Left kidney (tissue), 2 donors: ENCODE results near the gene CLTB. TPM values are rescaled to one million over a fixed set of nuclear protein-coding genes. Genes with fewer than 3 reads are reported as not detected.

Source experiments
- DNase-seq: peaks from one replicate; pipeline ENCODE4 v3.0.0-alpha.2; 2013
- polyA plus RNA-seq: library from polyadenylated mRNA; unstranded; fragments of 120-200 nt; gene quantifications from one replicate; pipeline ENCODE4 v1.2.1, GENCODE V29; 2013; ENCODE audit not compliant: insufficient read length

CLTB gene
- polyA plus RNA-seq, 1 donor = 45.0 TPM

DNA sequence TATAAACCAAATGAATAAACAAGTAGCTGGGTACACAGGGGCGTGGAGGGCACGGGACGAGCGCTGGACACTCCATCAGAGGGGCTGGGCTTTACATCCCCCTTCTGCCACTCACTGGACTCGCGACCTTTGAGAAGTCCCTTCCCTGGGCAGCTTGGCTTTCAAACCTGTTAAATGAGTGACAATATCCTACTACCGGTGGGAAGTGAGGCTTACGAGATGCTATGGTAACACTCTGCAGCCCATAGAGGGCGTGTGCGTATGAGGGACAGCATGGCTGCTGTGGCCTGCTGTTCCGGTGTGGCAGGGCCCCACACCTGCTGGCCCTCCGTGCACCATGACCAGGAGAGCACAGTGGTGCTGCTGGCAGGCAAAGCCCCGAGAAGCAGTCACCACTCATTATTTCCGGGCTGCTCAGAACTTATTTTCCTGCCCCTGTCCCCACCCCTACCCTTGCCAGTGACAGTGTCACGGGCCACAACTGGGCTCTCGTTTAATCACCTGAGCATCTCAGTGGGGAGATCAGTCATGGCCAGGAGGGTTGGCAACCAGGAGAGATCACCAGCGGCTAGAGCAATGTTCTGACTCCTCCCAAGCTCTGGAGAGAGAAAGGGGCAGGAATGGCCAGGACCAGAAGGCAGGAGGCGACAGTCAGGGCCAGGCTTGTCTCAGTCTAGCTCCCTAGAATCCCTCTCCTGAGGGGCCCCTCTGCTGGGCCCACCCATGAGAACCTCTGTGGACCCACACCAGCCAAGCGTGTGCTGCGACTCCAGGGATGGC is 10.5 kb downstream of the CLTB start:
- no peak for DNase-seq

DNA sequence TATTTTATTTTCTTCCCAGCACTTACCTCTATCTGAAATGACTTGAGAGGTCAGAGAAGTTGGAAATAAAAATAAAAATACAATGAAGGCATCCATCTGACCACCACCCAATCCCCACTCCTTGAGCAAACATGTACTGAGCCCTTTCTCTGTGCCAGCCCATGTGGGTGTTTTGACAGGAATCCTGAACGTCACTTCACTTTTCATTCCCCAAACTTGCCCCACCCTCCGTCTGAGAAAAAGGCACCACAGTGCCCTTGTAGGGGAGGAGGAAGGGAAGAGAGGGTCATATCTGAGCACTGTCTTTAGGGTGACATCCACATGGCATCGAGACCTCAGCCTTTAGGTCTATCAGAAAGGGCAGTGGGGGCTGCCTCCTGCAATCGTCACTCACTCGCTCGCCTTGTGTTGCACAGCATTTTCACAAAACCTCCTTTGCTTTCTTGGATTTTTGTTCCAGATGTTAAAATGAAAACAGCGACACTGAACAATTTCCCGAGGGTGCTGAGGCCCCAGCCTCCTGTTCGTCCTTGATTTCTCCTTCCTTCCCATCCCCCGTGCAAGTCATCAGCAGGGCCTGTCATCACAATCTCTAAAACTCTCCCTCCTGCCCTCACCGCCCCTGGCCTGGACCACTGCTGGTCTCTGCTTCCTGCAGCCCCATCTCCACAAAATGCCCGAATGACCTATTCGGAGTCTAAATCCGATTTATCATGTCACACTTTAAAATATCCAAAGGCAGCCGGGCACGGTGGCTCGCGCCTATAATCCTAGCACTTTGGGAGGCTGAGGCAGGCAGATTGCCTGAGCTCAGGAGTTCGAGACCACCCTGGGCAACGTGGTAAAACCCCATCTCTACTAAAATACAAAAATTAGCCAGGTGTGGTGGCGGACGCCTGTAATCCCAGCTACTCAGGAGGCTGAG is 14.8 kb downstream of the CLTB start:
- no peak for DNase-seq

DNA sequence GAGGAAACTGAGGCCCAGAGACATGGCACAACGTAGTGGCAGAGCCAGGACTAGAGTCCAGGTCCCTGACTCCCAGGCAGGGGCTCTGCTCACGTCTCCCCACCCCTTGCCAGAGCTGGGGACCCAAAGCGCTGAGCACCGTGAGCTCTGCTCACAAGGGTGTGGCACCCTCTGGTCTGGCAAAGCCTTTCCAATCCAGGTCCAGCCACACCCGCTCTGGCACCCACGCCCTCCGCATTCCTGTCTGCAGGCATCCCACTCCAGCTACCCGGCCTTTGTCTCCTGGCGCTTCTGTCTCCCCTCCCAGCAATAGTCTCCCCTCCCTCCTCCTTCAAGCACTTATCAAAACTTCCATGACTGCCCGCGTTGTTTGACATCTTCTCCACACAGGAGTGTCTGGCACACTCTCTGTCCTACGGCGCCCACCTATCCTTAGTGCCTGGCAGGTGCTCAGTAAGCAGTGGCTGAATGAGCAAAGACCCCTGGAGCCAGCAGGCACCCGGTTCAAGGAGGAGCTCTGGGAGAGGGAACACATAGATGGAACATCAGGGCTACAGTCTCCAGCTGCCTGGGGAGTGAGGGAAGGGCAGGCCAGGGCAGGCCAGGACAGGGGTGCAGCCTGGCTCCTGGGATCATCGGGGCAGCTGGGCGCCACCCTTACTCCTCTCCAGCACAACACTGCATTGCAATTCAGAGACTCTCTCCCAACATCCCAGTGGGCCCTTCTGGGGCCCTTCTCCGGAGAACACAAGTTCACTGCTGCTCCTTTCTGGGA is 15.8 kb downstream of the CLTB start:
- no peak for DNase-seq

DNA sequence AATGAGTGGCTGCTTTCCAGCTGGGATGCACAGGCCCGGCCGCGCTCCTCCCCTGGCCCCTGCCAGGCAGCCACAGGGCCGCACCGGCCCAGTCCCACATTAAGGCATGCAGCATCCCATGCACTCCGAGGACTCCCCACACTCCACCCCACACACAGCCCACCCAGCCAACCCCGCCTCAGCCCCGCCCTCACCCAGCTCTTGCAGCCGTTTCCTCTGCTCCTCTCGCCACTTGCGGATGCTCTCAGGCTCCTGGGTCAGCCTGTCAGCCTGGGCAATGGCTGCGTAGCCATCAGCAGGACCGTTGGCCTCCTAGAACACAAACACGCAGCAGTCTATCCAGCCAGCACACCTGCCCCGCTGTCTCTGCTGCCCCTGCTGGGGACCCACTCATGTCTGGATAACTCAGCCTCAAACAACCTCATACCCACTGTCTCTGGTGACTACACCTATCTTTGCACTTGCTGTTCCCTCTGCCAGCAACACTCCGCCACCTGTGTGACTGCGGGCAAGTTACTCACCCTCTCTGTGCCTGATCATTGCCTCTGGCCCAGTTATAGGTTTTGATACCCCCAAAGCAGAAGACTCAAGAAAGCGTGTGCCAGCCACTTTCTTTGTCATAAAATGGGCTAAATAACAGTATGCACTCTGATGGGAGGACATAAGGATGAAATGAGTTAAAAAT is 18.5 kb downstream of the CLTB start:
- no peak for DNase-seq

DNA sequence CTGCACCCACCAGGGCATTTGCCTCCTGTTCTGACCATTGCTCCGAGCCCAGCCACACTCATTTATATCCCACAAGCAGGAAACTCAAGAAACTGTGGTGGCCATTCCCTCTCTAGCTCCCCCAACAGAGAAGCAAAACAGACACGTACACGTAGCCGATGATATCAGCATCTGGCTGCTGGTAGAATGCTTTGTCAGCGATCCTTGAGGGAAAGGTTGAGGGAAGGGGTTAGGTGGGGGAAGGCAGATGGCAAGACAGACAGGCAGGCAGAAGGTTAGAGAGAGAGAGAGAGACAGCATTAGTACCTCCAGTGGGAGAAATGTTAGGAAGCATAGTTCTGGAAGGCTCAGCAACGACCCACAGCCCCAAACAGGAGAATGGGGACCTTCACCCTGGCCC is 20.0 kb downstream of the CLTB start:
- no peak for DNase-seq

DNA sequence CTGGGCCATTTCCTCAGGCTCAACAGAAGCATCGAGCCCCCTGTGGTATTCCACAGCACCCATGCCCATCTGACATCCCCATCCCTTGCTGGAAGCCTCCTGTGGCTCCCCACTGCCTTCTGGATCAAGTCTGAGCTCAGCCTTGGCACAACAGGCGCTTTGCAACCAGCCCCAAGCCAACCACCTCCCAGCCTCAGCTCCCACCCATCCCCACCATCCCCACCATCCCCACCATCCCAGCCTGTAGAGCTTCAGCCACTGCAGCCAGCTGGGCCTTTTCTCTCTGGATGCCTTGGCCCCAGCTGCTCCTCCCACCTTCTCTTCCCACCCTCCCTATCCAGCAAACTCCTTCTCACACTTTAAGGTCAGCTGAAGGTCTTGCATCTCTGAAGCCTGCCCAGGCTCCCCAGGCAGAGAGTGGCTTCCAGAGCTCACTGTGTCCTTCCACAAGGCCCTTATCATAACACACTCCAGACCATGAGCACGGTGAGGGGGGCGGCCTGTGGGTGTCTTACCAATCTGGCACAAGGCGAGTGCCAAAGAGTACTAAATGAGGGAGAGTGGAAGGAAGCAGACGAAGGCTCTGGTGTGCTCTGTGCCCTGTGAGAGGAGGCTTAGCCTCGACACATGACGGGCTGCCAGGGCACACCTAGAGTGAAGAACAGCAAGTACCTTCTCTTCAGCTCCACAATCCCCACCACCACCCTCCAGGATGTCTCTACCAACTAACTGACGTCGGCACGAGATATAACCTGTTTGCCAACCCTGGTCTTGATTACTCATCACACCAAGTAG is 21.3 kb downstream of the CLTB start:
- DNase-seq = no peak

DNA sequence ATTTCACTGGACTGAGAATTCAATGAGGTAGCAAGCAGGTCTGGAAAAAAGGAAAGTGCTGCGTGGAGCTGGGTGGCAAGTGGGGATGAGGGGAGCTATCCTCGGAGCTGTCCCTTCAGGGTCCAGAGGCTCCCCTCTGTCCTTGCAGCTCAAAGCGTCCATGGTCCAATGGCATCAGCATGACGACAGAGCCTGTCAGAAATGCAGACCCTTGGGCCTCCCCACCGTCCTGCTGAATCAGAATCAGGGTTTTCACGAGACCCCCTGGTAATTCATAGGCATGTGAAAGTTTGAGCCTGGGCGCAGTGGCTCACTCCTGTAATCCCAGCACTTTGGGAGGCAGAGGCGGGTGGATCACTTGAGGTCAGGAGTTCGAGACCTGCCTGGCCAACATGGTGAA is 22.2 kb downstream of the CLTB start:
- DNase-seq = no peak

DNA sequence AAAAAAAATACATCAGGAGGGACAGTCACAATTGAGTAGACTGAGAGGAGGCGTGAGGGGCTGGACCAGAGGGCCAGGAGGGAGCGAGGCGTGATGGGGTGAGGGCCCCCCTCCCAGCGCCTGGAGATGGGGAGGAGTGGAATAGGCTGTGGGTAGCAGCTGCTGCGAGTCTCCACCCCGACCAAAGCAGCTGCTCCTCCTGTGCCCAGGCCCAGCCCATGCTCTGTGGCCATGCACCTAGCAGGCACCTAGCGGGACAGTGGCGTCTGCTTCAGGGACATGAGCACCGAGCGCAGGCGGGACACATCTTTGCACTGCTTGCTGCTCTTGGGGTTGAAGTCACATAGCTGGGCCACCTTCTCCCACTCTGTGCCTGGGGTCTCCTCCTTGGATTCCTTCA is 23.8 kb downstream of the CLTB start:
- DNase-seq = no peak

DNA sequence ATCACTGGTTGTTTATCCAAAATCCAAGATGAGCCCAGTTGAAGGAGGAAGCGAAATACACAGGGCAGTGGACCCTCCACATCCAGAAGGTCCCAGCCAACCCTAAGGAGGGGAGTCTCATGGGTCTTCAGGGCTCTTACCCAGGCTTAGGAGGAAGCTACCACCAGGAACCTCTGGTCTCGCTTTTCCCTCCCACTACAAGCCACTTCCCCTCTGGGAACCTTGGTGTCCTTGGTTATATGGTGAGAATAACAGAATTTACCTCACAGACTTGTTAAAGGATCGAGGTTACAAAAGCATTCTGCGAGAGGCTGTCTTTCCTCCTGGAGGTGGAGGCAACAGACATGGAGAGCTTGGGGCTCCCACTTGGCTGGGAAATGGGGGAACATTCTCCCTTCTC is 24.3 kb downstream of the CLTB start:
- DNase-seq = no peak

DNA sequence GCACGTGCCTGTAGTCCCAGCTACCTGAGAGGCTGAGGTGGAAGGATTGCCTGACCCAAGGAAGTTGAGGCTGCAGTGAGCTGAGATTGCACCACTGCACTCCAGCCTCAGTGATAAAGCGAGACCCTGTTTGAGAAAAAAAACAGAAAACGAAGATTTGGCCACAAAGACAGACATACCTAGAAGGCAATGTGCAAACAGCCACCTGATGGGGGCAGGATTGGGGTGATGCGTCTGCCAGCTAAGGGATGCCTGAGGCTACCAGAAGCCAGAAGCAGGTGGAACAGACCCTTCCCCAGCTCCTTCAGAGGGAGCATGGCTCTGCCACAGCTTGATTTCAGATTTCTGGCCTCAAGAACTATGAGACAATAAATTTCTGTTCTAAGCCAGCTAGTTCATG is 24.9 kb downstream of the CLTB start:
- DNase-seq = no peak

DNA sequence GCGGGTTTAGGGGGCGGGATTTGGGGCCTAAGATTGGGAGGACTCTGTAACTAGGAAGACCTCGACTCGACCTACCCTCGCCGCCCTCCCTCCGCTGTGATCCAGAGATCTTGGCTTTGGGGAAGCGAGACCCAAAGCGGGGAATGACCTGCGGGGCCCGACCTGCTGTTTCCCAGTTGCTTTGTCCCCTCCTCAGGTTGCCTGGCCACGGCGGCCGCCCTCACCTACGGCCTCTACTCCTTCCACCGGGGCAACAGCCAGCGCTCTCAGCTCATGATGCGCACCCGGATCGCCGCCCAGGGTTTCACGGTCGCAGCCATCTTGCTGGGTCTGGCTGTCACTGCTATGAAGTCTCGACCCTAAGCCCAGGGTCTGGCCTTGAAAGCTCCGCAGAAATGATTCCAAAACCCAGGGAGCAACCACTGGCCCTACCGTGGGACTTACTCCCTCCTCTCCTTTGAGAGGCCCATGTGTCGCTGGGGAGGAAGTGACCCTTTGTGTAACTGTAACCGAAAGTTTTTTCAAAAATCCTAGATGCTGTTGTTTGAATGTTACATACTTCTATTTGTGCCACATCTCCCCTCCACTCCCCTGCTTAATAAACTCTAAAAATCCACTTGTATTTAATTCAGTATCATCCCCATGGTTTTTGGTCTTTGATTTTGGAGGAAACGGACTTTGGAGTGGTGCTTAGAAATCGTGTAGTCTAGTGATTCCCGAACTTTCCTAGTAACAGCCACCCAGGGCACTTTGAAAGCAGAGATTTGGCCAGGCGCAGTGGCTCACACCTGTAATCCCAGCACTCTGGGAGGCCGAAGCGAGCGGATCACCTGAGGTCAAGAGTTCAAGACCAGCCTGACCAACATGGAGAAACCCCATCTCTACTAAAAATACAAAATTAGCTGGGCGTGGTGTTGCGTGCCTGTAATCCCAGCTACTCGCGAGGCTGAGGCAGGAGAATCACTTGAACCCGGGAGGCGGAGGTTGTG is 26.9 kb downstream of the CLTB start:
- no peak for DNase-seq

DNA sequence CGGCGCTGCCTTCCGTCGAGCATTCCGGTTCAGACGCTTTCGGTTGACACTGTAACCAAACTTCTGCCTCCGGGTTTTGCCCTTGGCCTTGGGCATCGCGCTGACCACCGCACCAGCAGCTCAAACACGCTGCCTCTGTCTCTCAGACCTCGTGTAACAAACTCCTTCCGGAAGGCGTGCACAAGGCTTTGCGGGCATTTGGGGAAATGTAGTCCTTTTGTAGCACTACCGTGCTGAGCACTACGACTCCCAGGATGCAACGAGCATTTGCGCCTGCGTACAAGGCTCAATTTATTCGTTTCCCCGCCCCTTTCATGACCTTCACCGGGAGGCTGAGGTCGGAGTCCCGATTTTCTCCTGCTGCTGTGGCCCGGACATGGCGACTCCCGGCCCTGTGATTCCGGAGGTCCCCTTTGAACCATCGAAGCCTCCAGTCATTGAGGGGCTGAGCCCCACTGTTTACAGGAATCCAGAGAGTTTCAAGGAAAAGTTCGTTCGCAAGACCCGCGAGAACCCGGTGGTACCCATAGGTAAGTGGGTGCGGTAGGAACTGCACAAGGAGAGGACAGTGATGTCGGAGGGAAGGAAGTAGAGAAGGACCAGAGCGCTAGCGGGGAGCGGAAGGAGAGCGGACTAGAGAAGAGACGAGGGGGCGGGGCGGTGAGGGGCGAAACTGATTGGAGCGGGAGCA is 27.8 kb downstream of the CLTB start, which contains the start of the genes HIGD2A and NOP16:
Gene HIGD2A, plus strand, starts transcription at position 308 of the 691 bp plus-strand sequence. Its CDS starts 69 bp downstream, at position 377.
Gene NOP16, minus strand, starts transcription at position 155 of the 691 bp plus-strand sequence. Its CDS starts 59 bp downstream, at position 96.
- DNase-seq = peak; percentile 99

DNA sequence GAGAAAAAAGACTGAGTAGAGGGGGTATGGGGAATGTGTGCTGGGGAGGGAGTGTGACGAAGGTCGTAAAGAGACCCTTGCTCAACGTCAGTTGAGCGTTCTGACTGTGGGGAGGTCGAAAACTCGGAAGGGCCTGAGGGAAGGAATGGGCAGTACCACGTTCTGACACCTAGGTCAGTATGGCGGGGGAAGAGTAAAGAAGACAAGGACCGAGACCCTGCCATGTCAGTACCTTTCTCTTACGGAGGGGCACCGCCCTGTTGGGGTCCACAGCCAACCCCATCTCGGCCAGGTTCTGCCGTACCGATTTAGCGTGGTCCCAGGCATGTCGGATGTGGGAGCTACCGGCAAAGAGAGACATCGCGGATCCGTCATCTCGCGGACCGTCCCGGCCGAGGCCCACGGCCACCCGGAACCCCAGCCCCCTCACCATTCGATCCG is 28.3 kb downstream of the CLTB start:
- DNase-seq = no peak

DNA sequence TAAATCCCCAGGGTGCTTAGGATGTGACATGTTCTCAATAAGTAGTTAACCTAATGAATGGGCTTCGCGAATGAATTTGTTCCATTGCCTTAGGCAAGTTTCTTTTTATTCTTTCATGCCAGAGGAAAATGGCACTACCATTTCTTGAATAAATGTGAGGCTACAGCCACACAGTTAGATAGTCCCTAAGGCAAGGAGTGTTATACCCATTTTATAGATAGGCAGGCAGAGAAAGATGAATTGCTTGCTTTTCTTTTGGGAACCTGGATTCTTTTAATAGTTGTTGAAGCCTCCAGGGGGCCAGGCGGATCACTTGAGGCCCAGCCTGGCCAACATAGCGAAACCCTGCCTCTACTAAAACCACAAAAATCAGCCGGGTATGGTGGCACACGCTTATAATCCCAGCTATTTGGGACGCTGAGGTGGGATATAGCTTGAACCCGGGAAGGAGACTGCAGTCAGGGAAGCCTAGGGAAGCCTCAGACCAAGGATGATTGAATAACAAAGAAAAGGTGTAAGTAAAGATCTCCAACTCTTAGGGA is 28.9 kb downstream of the CLTB start:
- DNase-seq = no peak

DNA sequence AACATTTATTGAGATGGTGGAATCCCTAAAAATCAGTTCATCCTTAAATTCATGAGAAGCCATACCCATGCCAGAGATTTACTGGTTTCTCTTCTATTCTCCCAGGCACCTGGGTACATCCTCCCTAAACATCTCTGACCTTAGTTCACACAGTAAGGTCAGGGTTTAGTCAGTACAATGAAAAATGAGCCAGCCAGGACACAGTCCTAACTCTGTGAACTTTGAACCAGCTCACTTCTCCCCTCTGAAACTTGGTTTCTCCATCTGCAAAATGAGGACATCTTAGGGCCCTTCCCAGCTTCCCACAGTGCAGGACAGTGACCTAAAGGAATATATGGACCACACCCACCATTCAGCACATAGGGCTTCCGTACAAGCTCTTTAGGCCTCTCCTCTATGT is 29.8 kb downstream of the CLTB start:
- no peak for DNase-seq

DNA sequence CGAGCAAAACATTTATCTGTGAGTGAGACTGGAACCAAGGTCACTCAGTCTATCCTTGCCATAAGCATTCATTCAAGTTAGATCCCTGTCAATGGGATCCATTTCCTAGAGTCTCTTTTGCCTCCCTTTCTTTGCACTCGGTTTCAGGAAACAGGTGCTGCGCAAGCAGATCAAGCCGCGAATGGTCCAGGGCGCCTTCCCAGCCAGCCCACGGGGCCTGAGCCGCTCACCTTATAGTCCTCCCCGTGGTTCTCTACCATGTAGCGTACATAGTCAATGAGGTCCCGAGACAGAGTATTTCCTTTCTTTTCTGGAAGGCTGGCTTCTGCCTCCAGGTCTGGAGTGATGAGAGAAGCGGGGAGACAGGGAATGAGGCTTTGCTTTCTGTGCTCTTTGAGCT is 31.3 kb downstream of the CLTB start:
- no peak for DNase-seq

DNA sequence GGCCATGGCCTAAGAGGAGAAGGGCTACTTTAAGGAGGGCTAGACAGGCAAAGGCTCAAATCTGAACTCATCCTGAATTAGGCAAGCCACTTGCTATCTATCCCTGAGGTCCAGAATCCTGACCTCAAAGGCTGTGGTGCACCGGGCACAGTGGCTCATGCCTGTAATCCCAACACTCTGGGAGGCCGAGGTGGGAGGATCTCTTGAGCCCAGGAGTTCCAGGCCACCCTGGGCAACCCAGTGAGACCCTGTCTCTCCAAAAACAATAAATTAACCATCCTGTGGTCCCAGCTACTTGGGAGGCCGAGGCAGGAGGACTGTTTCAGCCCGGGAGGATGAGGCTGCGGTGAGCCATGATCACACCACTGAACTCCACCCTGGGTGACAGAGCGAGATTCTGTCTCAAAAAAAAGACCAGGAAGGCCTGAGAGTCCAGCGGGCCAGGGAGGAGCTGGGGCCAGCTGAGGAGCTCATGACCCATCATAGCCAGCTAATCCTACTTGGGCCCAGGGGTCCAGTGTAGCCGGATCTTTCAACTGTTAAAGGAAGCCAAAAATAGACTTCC is 31.9 kb downstream of the CLTB start:
- no peak for DNase-seq

DNA sequence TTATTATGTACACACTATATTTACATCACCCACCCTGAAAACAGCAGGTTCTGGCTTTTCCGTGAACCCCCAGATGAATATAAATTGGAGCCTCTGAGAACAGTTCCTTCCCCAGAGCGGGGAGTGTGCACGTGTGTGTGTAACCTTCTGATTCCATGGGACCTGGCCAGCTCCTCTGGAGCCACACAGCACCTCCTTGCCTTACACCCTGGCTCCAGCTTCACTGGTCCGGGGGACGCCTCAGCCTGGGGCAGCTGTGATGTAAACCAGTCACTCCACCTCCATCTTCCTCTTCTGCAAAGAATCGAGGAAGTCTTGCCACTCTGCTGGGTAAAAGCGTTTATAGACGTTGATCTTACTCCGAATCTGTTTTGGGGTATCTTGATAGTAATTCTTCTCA is 32.4 kb downstream of the CLTB start:
- DNase-seq = no peak
